ENCODE measurements around the gene VAMP3.

Gene VAMP3

GRCh38 chr1:7808253-7808844, 37.3 kb downstream of the VAMP3 start:
- peaks cover 3% of the 10 kb centered on the region for H3K9me3 ChIP-seq (ENCODE audit: control insufficient read depth, low read length)
- H3K27me3 ChIP-seq (ENCODE audit: control insufficient read depth, insufficient read depth, low read length, poor library complexity, severe bottlenecking): no peaks in the 10 kb centered on the region
- WGBS, 2 experiments: 53 to 88% methylated on average over 1 of the region's 1 CpG
- no peaks in the 10 kb centered on the region for H3K4me1 ChIP-seq (ENCODE audit: control insufficient read depth, insufficient read depth, low read length)
- H3K36me3 ChIP-seq (ENCODE audit: control insufficient read depth, insufficient read depth, low read length): peaks cover 9% of the 10 kb centered on the region
- no peak overlapping the region for H3K27ac ChIP-seq (ENCODE audit: insufficient read depth, low read depth, low read length, poor library complexity, severe bottlenecking)
- no peak overlapping the region for H3K4me3 ChIP-seq (ENCODE audit: insufficient read depth, low read depth, low read length)

GRCh38 chr1:7809742-7810141, 38.6 kb downstream of the VAMP3 start:
- no peaks in the 10 kb centered on the region for H3K27me3 ChIP-seq (ENCODE audit: control insufficient read depth, insufficient read depth, low read length, poor library complexity, severe bottlenecking)
- no peaks in the 10 kb centered on the region for H3K4me1 ChIP-seq (ENCODE audit: control insufficient read depth, insufficient read depth, low read length)
- H3K27ac ChIP-seq (ENCODE audit: insufficient read depth, low read depth, low read length, poor library complexity, severe bottlenecking): no peak overlapping the region
- H3K4me3 ChIP-seq (ENCODE audit: insufficient read depth, low read depth, low read length): no peak overlapping the region
- WGBS, 2 experiments: 93 to 96% methylated on average over 13 of the region's 13 CpGs
- H3K36me3 ChIP-seq (ENCODE audit: control insufficient read depth, insufficient read depth, low read length): peaks cover 14% of the 10 kb centered on the region
- H3K9me3 ChIP-seq (ENCODE audit: control insufficient read depth, low read length): peaks cover 8% of the 10 kb centered on the region

DNA sequence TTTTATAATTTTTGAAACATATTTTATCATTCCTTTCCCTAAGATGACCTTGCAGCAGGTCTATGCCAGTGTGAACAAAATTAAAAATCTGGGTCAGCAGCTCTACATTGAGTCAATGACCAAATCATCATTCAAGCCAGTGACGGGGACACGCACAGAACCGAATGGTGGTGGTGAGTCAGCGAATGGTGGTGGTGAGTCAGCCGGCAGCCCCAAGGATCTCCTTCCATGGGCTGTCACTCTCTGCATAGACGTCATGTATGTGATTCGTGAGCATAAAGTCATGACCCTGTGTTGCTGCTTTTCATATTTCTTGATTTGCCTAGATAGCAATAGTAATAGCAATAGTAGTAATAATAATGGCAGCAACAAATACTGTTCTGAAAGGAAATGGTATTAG, 39.3 kb downstream of the VAMP3 start:
- H3K4me3 ChIP-seq (ENCODE audit: insufficient read depth, low read depth, low read length): no peak overlapping the region
- no peaks in the 10 kb centered on the region for H3K27me3 ChIP-seq (ENCODE audit: control insufficient read depth, insufficient read depth, low read length, poor library complexity, severe bottlenecking)
- 93 to 96% methylated on average over 7 of the region's 7 CpGs for WGBS, 2 experiments
- peaks cover 8% of the 10 kb centered on the region for H3K9me3 ChIP-seq (ENCODE audit: control insufficient read depth, low read length)
- peaks cover 10% of the 10 kb centered on the region for H3K36me3 ChIP-seq (ENCODE audit: control insufficient read depth, insufficient read depth, low read length)
- no peaks in the 10 kb centered on the region for H3K4me1 ChIP-seq (ENCODE audit: control insufficient read depth, insufficient read depth, low read length)
- no peak overlapping the region for H3K27ac ChIP-seq (ENCODE audit: insufficient read depth, low read depth, low read length, poor library complexity, severe bottlenecking)

DNA sequence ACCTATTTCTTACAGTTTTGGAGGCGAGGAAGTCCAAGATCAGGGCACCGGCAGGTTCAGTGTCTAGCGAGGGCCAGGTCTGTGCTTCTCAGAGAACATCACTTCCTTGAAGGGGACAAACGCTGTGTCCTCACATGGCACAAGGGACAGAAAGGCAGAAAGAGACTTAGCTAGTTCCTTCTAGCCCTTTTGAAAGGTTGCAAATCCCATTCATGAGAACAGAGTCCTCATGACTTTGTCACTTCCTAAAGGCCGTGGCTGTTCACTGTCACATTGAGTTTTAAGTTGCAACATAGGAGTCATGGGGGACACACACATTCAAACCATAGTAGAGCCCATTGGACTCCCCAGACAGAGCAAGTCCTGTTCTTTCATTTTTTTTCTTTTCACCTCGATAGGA, 40.4 kb downstream of the VAMP3 start:
- H3K4me3 ChIP-seq (ENCODE audit: insufficient read depth, low read depth, low read length): no peak overlapping the region
- H3K27me3 ChIP-seq (ENCODE audit: control insufficient read depth, insufficient read depth, low read length, poor library complexity, severe bottlenecking): no peaks in the 10 kb centered on the region
- peaks cover 8% of the 10 kb centered on the region for H3K9me3 ChIP-seq (ENCODE audit: control insufficient read depth, low read length)
- H3K4me1 ChIP-seq (ENCODE audit: control insufficient read depth, insufficient read depth, low read length): no peaks in the 10 kb centered on the region
- H3K27ac ChIP-seq (ENCODE audit: insufficient read depth, low read depth, low read length, poor library complexity, severe bottlenecking): no peak overlapping the region
- 96 to 97% methylated on average over 6 of the region's 6 CpGs for WGBS, 2 experiments
- peaks cover 10% of the 10 kb centered on the region for H3K36me3 ChIP-seq (ENCODE audit: control insufficient read depth, insufficient read depth, low read length)

GRCh38 chr1:7813677-7814373, 42.7 kb downstream of the VAMP3 start:
- Histone ChIP-seq H3K4me3 (ENCODE audit: insufficient read depth, low read depth, low read length) (no peak overlapping the region), H3K4me1 (ENCODE audit: control insufficient read depth, insufficient read depth, low read length) (no peaks in the 10 kb centered on the region), H3K9me3 (ENCODE audit: control insufficient read depth, low read length) (peaks cover 8% of the 10 kb centered on the region), H3K36me3 (ENCODE audit: control insufficient read depth, insufficient read depth, low read length) (peaks cover 10% of the 10 kb centered on the region), H3K27ac (ENCODE audit: insufficient read depth, low read depth, low read length, poor library complexity, severe bottlenecking) (no peak overlapping the region), H3K27me3 (ENCODE audit: control insufficient read depth, insufficient read depth, low read length, poor library complexity, severe bottlenecking) (no peaks in the 10 kb centered on the region)
- 74 to 81% methylated on average over 3 of the region's 3 CpGs for WGBS, 2 experiments

DNA sequence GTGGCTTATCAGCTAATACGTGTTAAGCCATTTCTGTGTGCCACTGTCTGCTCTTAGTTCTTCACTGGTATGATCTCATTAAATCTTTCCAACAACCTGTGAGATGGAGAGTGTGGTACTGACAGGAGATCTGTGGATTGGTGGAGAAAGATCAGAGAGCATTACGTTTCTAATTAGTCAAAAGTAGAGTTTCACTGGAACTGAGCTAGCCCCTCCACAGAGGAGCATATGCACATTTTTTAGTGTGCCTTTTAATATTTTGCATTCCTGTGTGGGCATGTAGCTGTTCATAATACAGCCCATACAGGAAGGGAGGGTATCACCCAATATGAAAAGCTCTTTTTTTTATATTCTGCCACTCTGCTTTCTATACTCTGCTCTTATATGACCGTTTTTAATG, 50.2 kb downstream of the VAMP3 start:
- Histone ChIP-seq H3K36me3 (ENCODE audit: control insufficient read depth, insufficient read depth, low read length) (peaks cover 6% of the 10 kb centered on the region), H3K4me1 (ENCODE audit: control insufficient read depth, insufficient read depth, low read length) (no peaks in the 10 kb centered on the region), H3K27me3 (ENCODE audit: control insufficient read depth, insufficient read depth, low read length, poor library complexity, severe bottlenecking) (no peaks in the 10 kb centered on the region), H3K9me3 (ENCODE audit: control insufficient read depth, low read length) (no peaks in the 10 kb centered on the region), H3K27ac (ENCODE audit: insufficient read depth, low read depth, low read length, poor library complexity, severe bottlenecking) (no peak overlapping the region), H3K4me3 (ENCODE audit: insufficient read depth, low read depth, low read length) (no peak overlapping the region)
- WGBS, 2 experiments: 92 to 98% methylated on average over 2 of the region's 3 CpGs

DNA sequence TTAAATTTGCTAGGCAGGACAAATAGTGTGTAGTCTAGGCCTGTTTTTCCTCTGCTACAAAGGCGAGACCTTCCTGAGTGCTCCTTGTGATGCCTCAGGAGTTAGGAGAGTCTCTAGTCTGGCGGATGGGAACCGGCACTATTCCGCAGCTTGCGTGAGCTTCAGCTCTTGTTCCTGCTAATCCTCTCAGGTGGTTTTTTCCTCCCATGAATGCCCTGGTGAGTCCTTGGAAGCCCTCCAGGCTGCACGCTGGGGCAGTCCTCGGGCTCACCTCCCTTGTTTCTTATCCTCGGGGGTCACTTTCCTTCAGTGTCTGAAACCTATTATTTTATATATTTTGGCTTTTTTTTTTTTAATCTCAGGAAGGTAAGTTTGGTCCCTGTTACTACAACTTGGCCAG, 53.6 kb downstream of the VAMP3 start:
- Histone ChIP-seq H3K27me3 (ENCODE audit: control insufficient read depth, insufficient read depth, low read length, poor library complexity, severe bottlenecking) (no peaks in the 10 kb centered on the region), H3K9me3 (ENCODE audit: control insufficient read depth, low read length) (no peaks in the 10 kb centered on the region), H3K27ac (ENCODE audit: insufficient read depth, low read depth, low read length, poor library complexity, severe bottlenecking) (no peak overlapping the region), H3K4me3 (ENCODE audit: insufficient read depth, low read depth, low read length) (no peak overlapping the region), H3K36me3 (ENCODE audit: control insufficient read depth, insufficient read depth, low read length) (peaks cover 4% of the 10 kb centered on the region), H3K4me1 (ENCODE audit: control insufficient read depth, insufficient read depth, low read length) (no peaks in the 10 kb centered on the region)
- 79 to 93% methylated on average over 7 to 8 of the region's 8 CpGs for WGBS, 2 experiments

- Histone ChIP-seq H3K4me3 (ENCODE audit: insufficient read depth, low read depth, low read length) (no peak overlapping the region), H3K36me3 (ENCODE audit: control insufficient read depth, insufficient read depth, low read length) (no peaks in the 10 kb centered on the region), H3K27me3 (ENCODE audit: control insufficient read depth, insufficient read depth, low read length, poor library complexity, severe bottlenecking) (no peaks in the 10 kb centered on the region), H3K27ac (ENCODE audit: insufficient read depth, low read depth, low read length, poor library complexity, severe bottlenecking) (no peak overlapping the region), H3K9me3 (ENCODE audit: control insufficient read depth, low read length) (no peaks in the 10 kb centered on the region), H3K4me1 (ENCODE audit: control insufficient read depth, insufficient read depth, low read length) (no peaks in the 10 kb centered on the region)
- 92 to 96% methylated on average over 6 of the region's 7 CpGs for WGBS, 2 experiments
Measured at GRCh38 chr1:7826363-7826762, 55.3 kb downstream of the VAMP3 start.

DNA sequence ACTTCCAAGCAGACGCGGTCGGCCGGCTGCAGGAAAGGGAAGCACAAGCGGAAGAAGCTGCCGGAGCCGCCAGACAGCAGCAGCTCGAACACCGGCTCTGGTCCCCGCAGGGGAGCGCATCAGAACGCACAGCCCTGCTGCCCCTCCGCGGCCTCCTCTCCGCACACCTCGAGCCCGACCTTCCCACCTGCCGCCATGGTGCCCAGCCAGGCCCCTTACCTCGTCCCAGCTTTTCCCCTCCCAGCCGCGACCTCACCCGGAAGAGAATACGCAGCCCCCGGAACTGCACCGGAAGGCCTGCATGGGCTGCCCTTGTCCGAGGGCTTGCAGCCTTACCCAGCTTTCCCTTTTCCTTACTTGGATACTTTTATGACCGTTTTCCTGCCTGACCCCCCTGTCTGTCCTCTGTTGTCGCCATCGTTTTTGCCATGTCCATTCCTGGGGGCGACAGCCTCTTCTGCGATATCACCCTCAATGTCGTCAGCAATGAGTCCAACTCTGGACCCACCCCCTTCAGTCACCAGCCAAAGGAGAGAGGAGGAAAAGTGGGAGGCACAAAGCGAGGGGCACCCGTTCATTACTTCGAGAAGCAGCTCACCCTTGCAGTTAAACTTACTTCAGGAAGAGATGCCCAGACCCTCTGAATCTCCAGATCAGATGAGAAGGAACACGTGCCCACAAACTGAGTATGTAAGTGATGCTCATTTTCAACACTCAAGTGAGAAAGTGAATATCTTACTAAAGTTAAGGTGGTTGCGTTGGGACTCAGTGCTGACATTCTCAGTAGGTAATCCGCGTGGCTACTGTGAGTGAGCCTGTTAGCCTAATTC, 56.2 kb downstream of the VAMP3 start:
- H3K4me3 ChIP-seq (ENCODE audit: insufficient read depth, low read depth, low read length): no peak overlapping the region
- H3K36me3 ChIP-seq (ENCODE audit: control insufficient read depth, insufficient read depth, low read length): no peaks in the 10 kb centered on the region
- WGBS, 2 experiments: 95 to 96% methylated on average over 39 of the region's 39 CpGs
- no peak overlapping the region for H3K27ac ChIP-seq (ENCODE audit: insufficient read depth, low read depth, low read length, poor library complexity, severe bottlenecking)
- H3K27me3 ChIP-seq (ENCODE audit: control insufficient read depth, insufficient read depth, low read length, poor library complexity, severe bottlenecking): no peaks in the 10 kb centered on the region
- H3K4me1 ChIP-seq (ENCODE audit: control insufficient read depth, insufficient read depth, low read length): no peaks in the 10 kb centered on the region
- H3K9me3 ChIP-seq (ENCODE audit: control insufficient read depth, low read length): no peaks in the 10 kb centered on the region
